Measurements from ENCODE around the gene TKFC. TPM values are rescaled to one million over a fixed set of nuclear protein-coding genes. Genes with fewer than 3 reads are reported as not detected.
A peak's percentile ranks its signal among the peaks of the same experiment; 100 is the strongest.

The TKFC gene
- total RNA-seq, 1 experiment from 2014 or later, result 56.6 TPM

- no peak for DNase-seq (ENCODE audit: low read depth)
Observed at GRCh38 chr11:61343792-61344745, 11.0 kb downstream of the TKFC start.

GRCh38 chr11:61345170-61345610 is 12.2 kb downstream of the TKFC start:
- no peak for DNase-seq (ENCODE audit: low read depth)

GRCh38 chr11:61345954-61346843 is 13.2 kb downstream of the TKFC start:
- no peak for DNase-seq (ENCODE audit: low read depth)

- peak; percentile 50 for DNase-seq (ENCODE audit: low read depth)
Observed at GRCh38 chr11:61347916-61348461, 15.0 kb downstream of the TKFC start.

- no peak for DNase-seq (ENCODE audit: low read depth)
Observed at GRCh38 chr11:61349189-61349751, 16.2 kb downstream of the TKFC start.

- no peak for DNase-seq (ENCODE audit: low read depth)
Observed at GRCh38 chr11:61349916-61350315, 16.9 kb downstream of the TKFC start.

GRCh38 chr11:61350336-61350735 is 17.3 kb downstream of the TKFC start:
- DNase-seq (ENCODE audit: low read depth), result no peak

GRCh38 chr11:61350803-61351202 is 17.8 kb downstream of the TKFC start:
- no peak for DNase-seq (ENCODE audit: low read depth)

- no peak for DNase-seq (ENCODE audit: low read depth)
Observed at GRCh38 chr11:61352038-61352437, 19.0 kb downstream of the TKFC start.

GRCh38 chr11:61353131-61354067 is 20.4 kb downstream of the TKFC start:
- no peak for DNase-seq (ENCODE audit: low read depth)

- no peak for DNase-seq (ENCODE audit: low read depth)
Observed at GRCh38 chr11:61354208-61354607, 21.2 kb downstream of the TKFC start.

GRCh38 chr11:61356706-61357105 is 23.7 kb downstream of the TKFC start:
- DNase-seq (ENCODE audit: low read depth), result no peak

- DNase-seq (ENCODE audit: low read depth), result no peak
Observed at GRCh38 chr11:61357233-61357893, 24.3 kb downstream of the TKFC start.

- DNase-seq (ENCODE audit: low read depth), result no peak
Observed at GRCh38 chr11:61357894-61358239, 24.8 kb downstream of the TKFC start.

GRCh38 chr11:61358566-61358965 is 25.5 kb downstream of the TKFC start:
- no peak for DNase-seq (ENCODE audit: low read depth)

- DNase-seq (ENCODE audit: low read depth), result no peak
Observed at GRCh38 chr11:61359516-61359915, 26.5 kb downstream of the TKFC start.

- no peak for DNase-seq (ENCODE audit: low read depth)
Observed at GRCh38 chr11:61361237-61361740, 28.3 kb downstream of the TKFC start.

GRCh38 chr11:61361741-61362541 is 28.9 kb downstream of the TKFC start, which contains the start of the genes CYB561A3 and TMEM138:
Gene CYB561A3 (minus strand): TSS chr11:61361882. CDS start chr11:61356713, 5,169 bp downstream.
Gene TMEM138 (plus strand): TSS chr11:61362374. CDS start chr11:61364391, 2,017 bp downstream.
- peak; percentile 96 for DNase-seq (ENCODE audit: low read depth)

GRCh38 chr11:61362542-61362875 is 29.5 kb downstream of the TKFC start:
- DNase-seq (ENCODE audit: low read depth), result no peak
